HG03354 (cell line): ENCODE data around the gene IL31RA.
"Not testable (repeated sequence)": the region's sequence is repeated elsewhere in the genome, so short reads cannot be mapped to it uniquely, and the experiment has no call there.

Experiments
- ATAC-seq: cut with Tn5 transposase; IDR thresholded peaks from one replicate; pipeline ENCODE4 v1.9.1; 2021; ENCODE audit warnings: mild to moderate bottlenecking; ENCODE audit not compliant: unreplicated experiment, poor library complexity, severe bottlenecking

IL31RA gene

DNA sequence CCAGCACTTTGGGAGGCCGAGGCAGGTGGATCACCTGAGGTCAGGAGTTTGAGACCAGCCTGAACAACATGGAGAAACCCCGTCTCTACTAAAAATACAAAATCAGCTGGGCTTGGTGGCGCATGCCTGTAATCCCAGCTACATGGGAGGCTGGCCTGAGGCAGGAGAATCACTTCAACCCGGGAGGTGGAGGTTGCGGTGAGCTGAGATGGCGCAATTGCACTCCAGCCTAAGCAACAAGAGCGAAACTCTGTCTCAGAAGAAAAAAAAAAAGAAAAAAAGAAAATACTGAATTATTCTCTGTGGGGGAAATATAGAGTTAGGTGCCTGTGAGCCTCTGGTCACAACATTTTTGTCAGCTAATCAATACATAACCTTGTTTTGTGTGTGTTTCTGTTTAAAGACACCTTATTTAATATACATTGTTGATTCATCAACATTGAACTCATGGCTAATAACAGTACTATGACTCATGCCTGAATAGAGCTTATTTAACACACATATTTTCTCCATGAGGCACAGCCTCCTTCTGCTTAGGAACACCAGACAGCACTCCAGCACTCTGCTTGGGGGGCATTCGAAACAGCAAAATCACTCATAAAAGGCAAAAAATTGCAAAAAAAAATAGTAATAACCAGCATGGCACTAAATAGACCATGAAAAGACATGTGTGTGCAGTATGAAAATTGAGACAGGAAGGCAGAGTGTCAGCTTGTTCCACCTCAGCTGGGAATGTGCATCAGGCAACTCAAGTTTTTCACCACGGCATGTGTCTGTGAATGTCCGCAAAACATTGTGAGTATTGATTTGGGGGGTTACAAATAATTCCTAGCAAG is at the start of gene IL31RA:
IL31RA (plus strand) TSS at position 519 of the 836 bp plus-strand sequence; CDS start at position 733, 214 bp downstream.
- no peak for ATAC-seq

DNA sequence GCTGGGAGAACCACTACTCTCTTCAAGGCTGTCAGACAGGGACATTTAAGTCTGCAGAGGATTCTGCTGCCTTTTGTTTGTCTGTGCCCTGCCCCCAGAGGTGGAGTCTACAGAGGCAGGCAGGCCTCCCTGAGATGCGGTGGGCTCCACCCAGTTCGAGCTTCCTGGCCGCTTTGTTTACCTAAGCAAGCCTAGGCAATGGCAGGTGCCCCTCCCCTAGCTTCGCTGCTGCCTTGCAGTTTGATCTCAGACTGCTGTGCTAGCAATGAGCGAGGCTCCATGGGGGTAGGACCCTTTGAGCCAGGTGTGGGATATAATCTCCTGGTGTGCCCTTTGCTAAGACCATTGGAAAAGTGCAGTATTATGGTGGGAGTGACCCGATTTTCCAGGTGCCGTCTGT is 42.3 kb upstream of the IL31RA start:
- ATAC-seq, result not testable (repeated sequence)

DNA sequence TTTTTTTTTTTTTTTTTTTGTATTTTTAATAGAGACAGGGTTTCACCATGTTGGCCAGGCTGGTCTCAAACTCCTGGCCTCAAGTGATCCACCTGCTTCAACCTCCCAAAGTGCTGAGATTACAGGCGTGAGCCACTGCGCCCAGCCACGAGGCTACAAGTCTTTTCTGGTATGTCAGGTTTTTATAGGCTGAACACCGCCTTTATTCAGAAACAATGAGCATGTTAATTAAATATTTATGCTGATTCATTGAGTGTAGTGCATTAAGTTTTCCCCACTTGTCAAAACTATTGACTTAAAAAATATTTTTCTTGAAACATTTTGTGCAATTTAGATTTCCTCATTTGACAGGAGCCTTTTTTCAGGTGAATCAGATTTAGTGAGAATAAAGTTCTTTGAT is 35.2 kb upstream of the IL31RA start:
- not testable (repeated sequence) for ATAC-seq

DNA sequence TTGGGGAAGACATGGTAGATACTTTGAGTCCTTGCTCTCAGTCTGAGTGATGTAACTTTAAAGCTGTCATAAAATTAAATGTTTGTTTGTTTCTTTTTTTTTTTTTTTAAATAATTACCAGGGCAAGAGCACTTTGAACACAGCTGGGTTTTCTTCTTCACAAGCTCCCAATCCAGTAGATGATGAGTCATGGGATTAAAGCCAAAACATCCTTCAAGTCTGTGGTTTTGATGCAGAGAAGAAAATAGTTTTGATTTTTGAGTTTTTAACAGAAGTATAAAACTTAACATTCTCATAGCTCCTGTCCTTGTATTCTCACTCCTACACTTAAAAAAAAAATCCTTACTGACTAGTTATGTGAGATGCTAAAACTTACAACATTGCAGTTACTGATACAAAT is 34.8 kb upstream of the IL31RA start:
- ATAC-seq, result no peak

DNA sequence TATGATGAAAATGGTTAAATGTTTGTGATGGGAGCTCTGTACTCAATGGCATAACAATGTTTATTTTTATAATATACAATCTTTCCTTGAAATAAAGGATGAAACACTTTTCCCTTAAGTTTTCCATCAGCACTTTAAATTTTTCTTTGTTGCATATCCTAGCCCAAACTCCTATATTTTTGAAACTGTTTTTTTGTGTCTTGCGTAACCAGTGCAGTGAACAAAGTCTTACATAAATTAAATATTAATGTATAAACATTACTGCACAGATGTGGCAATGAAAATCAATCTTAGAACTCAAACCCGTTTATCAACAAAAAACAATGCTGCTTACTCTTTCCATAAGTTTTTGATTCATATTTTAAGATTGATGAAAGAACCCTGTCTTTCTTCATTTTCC is 34.1 kb upstream of the IL31RA start:
- ATAC-seq, result no peak

DNA sequence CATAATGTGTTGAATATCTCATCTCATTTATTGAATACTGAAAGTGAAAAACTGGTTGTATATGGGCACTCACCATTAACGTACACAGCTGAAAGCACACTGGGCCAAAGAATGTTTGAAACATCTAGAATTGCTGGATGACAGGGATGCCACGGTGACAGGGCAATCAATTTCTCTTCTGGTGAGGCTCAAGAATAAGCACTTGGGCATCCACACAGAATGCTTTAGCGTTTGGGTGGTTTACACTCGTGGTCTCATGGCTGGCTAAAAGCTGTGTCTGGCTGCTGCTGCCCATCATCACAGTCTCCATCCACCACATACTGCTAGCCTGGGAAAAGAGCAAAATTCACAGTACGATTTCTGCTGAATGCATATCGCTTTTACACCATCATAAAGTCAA is 30.7 kb upstream of the IL31RA start:
- no peak for ATAC-seq

DNA sequence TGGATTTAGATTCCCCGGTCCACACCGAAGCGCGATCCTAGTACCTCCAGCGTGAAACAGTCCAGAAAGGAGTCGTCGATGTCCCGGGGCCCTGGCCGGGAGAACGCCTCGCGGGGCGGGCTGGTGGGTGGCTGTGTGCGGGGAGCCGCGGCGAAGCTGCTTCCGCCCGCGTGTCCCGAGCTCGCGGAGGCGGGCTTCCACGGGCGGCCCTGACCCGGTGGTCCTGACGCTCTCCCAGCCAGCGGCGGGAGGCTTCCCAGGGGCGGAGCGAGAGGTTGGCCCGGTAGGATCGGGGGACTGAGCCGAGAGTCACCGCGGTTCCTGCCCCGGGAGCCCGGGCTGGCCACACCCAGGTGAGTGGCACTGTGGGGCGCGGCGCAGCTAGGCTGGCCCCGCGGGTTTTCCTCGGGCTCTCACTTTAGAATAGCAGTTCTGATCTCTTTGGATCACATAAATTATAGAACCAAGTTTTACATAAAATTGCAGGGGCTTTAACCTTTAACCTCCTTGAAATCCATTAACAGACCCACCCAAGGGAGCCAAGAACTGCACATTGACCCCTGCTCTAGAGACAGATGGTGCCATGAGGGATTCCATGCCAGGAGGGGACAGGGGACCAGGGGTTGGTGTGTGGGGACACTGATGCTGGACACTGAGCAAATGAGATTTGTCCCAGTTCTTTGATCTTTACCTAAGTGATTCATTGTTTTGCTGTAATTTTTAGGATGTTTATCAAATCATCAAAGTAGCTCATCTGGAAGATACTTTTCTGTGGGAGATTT is 29.2 kb upstream of the IL31RA start:
- no peak for ATAC-seq

DNA sequence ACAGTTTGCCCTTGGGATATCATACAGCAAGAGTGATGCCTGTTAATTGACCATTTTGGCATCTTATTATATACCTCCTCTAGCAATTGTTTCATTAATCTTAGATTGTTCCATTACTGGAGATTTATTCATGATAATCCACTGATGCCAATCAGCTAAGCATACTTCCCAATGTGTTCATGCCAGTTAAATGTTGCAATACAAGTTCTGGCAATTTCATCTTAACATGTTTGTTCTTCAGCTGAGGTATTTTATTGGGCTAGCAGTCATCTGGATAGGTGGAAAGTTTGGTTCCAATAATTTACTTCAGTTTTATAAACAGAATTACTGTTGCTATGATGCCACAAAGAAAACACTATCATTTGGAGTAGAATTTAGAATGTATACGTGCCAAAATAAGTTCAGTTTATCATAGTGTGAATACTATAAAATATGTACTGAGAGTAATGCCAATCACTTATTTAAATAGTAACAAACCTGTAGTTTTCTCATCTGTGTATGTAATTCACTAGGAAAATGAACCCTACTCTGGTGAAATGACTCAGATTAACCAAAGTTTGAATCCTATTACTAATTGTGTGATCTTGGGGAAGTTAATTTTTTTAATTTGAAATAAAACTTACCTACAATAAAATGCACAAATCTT is 27.9 kb upstream of the IL31RA start:
- ATAC-seq, result no peak

DNA sequence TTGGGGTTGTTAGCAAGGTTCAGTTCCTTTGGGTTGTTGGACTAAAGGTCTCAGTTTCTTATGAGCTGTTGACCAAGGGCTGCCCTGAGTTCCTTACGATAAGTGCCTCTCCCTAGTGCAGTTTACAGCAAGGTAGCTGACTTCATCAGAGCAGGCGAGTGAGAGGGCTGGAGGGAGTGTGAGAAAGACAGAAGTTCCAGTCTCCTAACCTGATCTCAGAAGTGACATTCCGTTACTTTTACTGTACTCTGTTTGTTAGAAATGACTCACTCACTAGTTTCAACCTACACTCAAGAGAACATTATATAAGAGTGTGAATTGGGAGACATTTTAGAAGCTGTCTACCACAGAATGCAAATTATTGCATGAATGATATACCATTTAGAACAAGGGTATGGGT is 21.2 kb upstream of the IL31RA start:
- no peak for ATAC-seq

DNA sequence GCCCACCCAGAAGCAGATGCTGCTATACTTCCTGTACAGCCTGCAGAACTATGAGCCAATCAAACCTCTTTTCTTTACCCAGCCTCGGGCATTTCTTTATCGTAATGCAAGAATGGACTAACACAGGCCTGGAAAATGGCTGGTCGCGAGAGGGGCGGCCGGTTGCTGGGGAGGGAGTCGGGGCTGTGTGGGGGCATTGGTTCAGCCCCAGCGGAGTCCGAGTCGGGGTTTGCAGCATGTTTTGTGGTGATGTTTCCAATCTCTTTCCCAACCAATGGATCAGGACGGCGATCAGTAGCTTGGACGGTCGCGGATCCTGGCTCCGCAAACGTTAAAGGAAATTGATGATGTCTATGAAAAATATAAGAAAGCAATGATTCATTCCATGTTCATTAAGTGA is 18.7 kb upstream of the IL31RA start:
- ATAC-seq, result no peak

DNA sequence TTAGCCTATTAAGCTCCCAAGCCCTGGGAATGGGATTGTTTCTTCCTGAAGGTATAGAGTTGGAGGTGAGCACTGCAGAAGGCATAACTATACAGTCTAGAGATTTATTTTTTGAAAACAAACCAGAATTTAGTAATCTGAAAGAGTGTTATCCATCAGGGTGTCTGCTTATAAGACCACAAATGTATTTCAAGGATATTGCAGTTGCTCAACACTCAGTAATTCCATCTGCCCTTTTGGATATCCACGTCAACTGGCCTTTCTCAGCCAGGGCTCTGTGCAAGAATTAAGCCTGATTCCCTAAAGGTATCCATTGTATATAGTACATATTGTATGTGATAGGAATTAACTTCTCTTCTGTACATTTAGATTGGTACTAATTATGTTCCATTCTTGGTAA is 15.0 kb upstream of the IL31RA start:
- no peak for ATAC-seq

DNA sequence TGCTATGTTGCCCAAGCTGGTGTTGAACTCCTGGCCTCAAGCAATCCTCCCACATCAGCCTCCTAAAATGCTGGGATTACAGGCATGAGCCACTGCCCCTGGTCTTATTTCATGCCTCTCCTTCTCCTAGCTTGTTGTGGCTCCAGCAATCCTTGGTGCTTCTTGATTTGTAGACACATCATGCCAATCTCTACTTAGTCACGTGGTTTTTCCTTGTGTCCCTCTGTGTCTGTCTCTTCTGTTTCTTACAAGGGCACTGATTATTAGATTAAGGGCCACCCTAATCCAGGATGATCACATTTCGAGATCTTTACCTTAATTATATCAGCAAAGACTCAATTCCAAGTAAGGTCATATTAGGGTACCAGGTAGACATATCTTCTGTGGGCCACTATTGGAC is 9.2 kb upstream of the IL31RA start:
- ATAC-seq, result no peak

DNA sequence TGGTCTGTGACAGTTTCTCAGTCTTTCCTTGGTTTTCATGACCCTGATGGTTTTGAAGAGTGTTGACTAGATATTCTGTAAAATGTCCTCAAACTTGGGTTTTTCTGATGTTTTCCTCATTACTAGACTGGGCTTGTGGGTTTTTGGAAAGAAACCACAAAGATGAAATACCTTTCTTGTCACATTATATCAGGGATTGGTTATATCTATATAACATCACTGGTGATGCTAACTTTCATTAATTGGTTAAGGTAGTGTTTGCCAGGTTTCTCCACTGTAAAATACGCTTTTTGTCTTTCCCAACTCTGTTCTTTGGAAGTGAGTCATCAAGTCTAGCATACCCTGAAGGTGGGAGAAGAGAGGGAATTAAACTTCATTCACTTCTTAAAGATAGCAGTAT is 3.3 kb upstream of the IL31RA start:
- no peak for ATAC-seq

DNA sequence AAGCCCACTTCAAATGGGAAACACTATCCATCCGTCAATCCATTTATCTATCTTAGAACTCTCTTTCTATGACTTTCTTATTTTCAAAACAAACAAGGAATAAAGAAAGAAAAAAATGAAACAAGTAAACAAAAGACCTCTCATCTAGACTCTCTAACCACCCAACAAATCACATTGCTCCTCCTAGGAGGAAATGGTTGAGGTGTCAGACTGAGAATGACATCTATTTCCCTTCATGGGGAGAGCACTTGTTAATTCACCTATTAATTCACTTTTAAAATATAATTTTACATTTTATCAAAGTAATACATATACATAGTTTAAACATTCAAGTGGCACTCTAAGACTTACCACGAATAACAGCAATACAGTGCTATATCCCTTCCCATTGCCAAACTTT is 2.4 kb upstream of the IL31RA start:
- no peak for ATAC-seq

DNA sequence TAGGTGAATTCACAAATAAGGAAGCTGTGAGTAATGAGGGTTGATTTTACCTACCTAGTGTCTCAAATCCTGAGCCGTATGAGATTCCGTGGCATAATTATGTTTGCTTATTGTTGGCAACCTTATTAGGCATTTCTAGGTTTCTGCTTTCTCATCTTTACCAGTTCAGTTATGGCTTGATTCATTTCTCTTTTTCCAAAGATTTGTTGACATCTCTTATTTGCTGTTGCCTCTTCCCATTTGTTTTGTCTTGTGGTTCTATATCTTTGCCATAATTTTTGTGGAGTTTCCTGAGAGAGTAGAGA is 470 bp downstream of the IL31RA start:
- ATAC-seq, result no peak

DNA sequence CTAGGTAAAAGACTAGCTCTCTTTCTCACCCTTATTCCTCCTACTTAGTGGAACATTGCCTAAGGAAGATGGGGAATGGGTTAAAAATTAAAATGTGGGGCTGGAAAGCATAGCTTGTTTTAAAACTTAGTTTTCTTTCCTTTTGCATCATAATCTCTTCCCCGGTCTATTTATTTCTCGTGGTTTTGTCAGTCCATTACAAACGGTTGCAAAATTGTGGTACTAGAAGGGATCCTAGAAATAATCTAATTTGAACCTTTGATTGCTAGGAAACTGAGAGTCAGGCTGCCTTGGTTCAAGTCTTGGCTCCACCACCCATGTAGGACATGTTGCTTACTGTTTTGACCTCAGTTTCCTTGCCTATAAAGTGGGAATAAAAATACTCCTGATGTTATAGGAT is 1.3 kb downstream of the IL31RA start:
- ATAC-seq, result no peak

DNA sequence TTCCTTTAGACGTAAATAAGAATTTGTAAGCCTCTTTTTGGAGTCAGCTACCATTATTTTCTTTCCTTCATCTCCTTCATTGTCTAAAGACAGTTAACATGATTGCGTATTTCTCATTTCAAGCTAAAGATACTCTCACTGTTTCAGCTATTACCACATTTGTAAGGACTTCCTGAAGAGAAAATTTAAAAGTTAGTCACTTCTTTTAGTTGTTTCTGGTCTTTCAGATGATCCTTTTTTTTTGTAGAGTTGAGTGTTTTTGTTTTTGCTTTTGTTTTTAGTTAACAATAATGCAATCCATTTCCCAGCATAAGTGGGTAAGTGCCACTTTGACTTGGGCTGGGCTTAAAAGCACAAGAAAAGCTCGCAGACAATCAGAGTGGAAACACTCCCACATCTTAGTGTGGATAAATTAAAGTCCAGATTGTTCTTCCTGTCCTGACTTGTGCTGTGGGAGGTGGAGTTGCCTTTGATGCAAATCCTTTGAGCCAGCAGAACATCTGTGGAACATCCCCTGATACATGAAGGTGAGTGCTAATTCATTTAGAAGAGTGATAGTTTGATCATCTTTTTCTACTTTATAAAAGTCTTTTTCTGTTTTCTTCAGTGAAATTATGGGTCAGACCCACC is 2.0 kb downstream of the IL31RA start:
- ATAC-seq, result no peak

DNA sequence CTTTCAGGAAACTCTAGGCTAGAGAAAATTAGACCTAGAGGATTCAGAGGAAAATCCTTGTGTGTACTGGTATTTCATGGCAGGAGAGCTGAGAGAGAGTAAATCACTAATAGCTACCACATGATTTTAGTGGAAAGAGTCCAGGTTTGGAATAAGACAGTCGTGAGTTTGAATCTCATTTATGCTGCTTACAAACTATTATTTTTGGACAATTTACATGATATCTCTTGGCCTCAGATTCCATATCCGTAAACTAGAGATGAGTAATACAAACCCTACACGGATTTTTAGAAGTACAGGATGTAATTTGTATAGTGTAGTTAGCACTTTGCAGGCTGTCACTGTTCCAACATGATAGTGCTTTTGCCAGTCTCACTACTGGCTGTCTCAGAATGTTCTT is 2.7 kb downstream of the IL31RA start:
- no peak for ATAC-seq

DNA sequence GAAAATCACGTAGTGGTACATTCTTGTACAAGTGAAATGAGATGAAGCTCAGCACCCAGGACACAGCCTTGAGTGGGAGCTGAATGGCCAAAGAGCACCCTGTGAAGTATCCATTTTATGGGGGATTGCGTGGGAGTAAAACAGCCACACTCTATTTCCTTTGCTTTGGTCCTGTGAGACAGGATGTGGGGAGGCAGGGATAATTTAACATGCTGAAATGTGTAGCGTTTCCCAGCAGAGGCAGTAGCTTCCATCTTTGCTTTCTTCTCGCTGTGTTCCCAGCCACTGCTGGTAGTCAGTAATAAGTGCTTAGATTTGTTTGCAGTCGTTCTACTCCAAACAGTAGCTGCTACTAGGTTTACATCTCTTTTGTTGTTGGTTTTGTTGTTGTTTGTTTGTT is 4.4 kb downstream of the IL31RA start:
- no peak for ATAC-seq

DNA sequence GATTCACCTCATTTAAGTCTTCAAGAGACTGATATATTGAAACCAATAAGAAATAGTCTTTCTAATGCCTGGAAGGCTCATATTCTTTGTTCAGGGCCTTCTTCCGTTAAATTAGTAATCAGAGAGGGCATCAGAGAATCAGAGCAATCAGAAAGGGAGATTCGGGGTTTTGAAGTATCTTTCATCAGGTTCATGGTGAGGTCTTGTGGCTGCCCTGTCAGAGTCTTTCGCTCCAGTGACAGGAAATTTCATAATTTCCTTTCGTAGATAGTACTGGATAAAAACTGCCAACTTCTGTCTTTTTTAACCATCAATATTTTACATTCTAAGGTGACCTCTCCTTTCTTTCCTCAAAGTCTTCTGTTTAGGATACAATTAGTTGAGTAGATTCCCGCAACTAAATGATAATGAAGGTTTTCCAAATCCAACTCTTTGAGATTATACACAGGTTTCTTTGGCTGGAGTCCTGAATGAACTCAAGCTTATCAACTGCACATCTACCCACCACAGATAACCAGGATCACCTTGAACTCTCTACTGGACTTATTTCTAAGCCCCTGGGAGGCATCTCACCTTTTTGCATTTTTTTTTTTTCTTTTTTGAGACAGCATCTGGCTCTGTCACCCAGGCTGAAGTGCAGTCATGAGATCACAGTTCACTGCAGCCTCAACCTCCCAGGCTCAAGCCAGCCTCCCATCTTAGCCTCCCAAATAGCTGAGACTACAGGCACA is 5.5 kb downstream of the IL31RA start:
- ATAC-seq, result no peak
